GM12892 (cell line): ENCODE data around the gene NARS2.

Experiments used
- POLR2A ChIP-seq: IDR thresholded peaks from 2 replicates; pipeline ENCODE4 v1.6.1; 2011; ENCODE audit warnings: low read depth, low read length, control low read depth
- TAF1 ChIP-seq: IDR thresholded peaks from 2 replicates; pipeline ENCODE4 v1.6.1; 2011; ENCODE audit warnings: low read depth, mild to moderate bottlenecking, control low read depth, low read length, borderline replicate concordance

GRCh38 chr11:78510025-78510596, 64.6 kb downstream of the NARS2 start:
- TF ChIP-seq POLR2A (no peak), TAF1 (no peak)
